CD14-positive monocyte (primary cell): Measurements from ENCODE around the gene DMAC1. TPM values are rescaled to one million over a fixed set of nuclear protein-coding genes. Genes with fewer than 3 reads are reported as not detected.

Experiments used
- DNase-seq, 3 donors: peaks; one replicate each; pipeline ENCODE4 v3.0.0-alpha.2; 2011 to 2022
- H2AFZ ChIP-seq: 2 replicates; pipeline ENCODE4 v1.6.0; 2012; ENCODE audit warnings: mild to moderate bottlenecking, low read depth, low read length, inconsistent platforms; ENCODE audit not compliant: insufficient read depth, poor library complexity, severe bottlenecking
- H3K27ac ChIP-seq, 2 donors: 1 replicate in 1 of 2; 2 replicates in 1 of 2; pipeline ENCODE4 v1.5.1; 2012 to 2013; ENCODE audit warnings: low read length in 2 of 2, control low read depth in 1 of 2, inconsistent platforms in 1 of 2, low read depth in 1 of 2, mild to moderate bottlenecking in 1 of 2
- H3K27me3 ChIP-seq, 2 donors: one replicate each; pipeline versions ENCODE4 v1.6.0 to v1.6.1; 2011 to 2013; ENCODE audit warnings: low read length in 2 of 2; ENCODE audit not compliant: control insufficient read depth in 2 of 2, insufficient read depth in 2 of 2
- H3K36me3 ChIP-seq, 2 donors: replicated peaks in 1 of 2; 1 replicate in 1 of 2; 2 replicates in 1 of 2; pipeline versions ENCODE4 v1.5.1 to v1.6.1; 2012 to 2013; ENCODE audit warnings: low read length in 2 of 2, control low read depth in 1 of 2, inconsistent platforms in 1 of 2, mild to moderate bottlenecking in 1 of 2; ENCODE audit not compliant: insufficient read depth in 2 of 2, control insufficient read depth in 1 of 2
- H3K4me1 ChIP-seq, 2 donors: 1 replicate in 1 of 2; 2 replicates in 1 of 2; pipeline versions ENCODE4 v1.5.1 to v1.6.1; 2012 to 2013; ENCODE audit warnings: low read length in 2 of 2, control low read depth in 1 of 2, inconsistent platforms in 1 of 2, mild to moderate bottlenecking in 1 of 2, moderate library complexity in 1 of 2; ENCODE audit not compliant: insufficient read depth in 2 of 2, control insufficient read depth in 1 of 2
- H3K4me2 ChIP-seq: replicated peaks from 2 replicates; pipeline ENCODE3; 2012; ENCODE audit warnings: low read length, moderate library complexity, mild to moderate bottlenecking; ENCODE audit not compliant: poor library complexity, severe bottlenecking; ENCODE audit errors: extremely low read depth
- H3K4me3 ChIP-seq, 3 experiments: fragments of 200-600 bp in 1 of 3; sonication (generic) in 1 of 3; replicated peaks in 1 of 3; 1 replicate in 2 of 3; 2 replicates in 1 of 3; pipeline ENCODE4 v1.5.1; 2011 to 2013; ENCODE audit warnings: low read length in 3 of 3, mild to moderate bottlenecking in 3 of 3, control low read depth in 2 of 3, low read depth in 2 of 3, inconsistent platforms in 1 of 3, moderate library complexity in 1 of 3
- H3K79me2 ChIP-seq: 2 replicates; pipeline ENCODE4 v1.6.0; 2012; ENCODE audit warnings: mild to moderate bottlenecking, control low read depth, inconsistent platforms, low read length, moderate library complexity; ENCODE audit not compliant: insufficient read depth
- H3K9ac ChIP-seq: 2 replicates; pipeline ENCODE4 v1.6.0; 2017; ENCODE audit warnings: low read length, mild to moderate bottlenecking; ENCODE audit not compliant: insufficient read depth, poor library complexity, severe bottlenecking
- H3K9me3 ChIP-seq, 2 donors: replicated peaks in 1 of 2; 1 replicate in 1 of 2; 2 replicates in 1 of 2; pipeline versions ENCODE4 v1.5.1 to v1.6.1; 2012 to 2013; ENCODE audit warnings: low read length in 2 of 2, control low read depth in 1 of 2; ENCODE audit not compliant: control insufficient read depth in 1 of 2, insufficient read depth in 1 of 2
- H4K20me1 ChIP-seq: 2 replicates; pipeline ENCODE4 v1.6.0; 2012; ENCODE audit warnings: mild to moderate bottlenecking, low read length, control low read depth, moderate library complexity; ENCODE audit not compliant: insufficient read depth
- H3K27ac Mint-ChIP-seq, 7 donors: one replicate each; pipeline ENCODE4 v1.8.0; 2020; ENCODE audit warnings: mild to moderate bottlenecking in 7 of 7, mixed read lengths in 7 of 7, moderate library complexity in 6 of 7, inconsistent platforms in 2 of 7
- H3K27me3 Mint-ChIP-seq, 3 donors: one replicate each; pipeline ENCODE4 v1.8.0; 2021 to 2022; ENCODE audit warnings: low read depth in 3 of 3, mild to moderate bottlenecking in 3 of 3, mixed read lengths in 3 of 3, moderate library complexity in 3 of 3, inconsistent platforms in 1 of 3
- H3K36me3 Mint-ChIP-seq, 2 donors: one replicate each; pipeline ENCODE4 v1.8.0; 2020; ENCODE audit warnings: mixed read lengths in 2 of 2, inconsistent platforms in 1 of 2, mild to moderate bottlenecking in 1 of 2
- H3K4me1 Mint-ChIP-seq: one replicate; pipeline ENCODE4 v1.8.0; 2020; ENCODE audit warnings: mild to moderate bottlenecking, mixed read lengths
- H3K4me3 Mint-ChIP-seq, 2 donors: one replicate each; pipeline ENCODE4 v1.8.0; 2020; ENCODE audit warnings: mild to moderate bottlenecking in 2 of 2, mixed read lengths in 2 of 2, moderate library complexity in 1 of 2
- H3K9me3 Mint-ChIP-seq, 7 donors: one replicate each; pipeline ENCODE4 v1.8.0; 2020 to 2022; ENCODE audit warnings: mixed read lengths in 7 of 7, mild to moderate bottlenecking in 6 of 7, moderate library complexity in 6 of 7, inconsistent platforms in 2 of 7
- WGBS: methylation state at CpG from one replicate; pipeline ENCODE4 v1.1.5; 2013; ENCODE audit warnings: missing lambda C conversion rate; ENCODE audit not compliant: insufficient coverage; 5-methylcytosine and 5-hydroxymethylcytosine counted together
- intact Hi-C, 2 donors: fragments of 100-400 bp; cut with micrococcal nuclease; formaldehyde crosslinking; loops; one replicate each; pipeline versions ENCODE4 v1.15.0 to v1.15.1; 2023
- polyA plus RNA-seq, 3 donors: library from polyadenylated mRNA; depleted of rRNA in 1 of 3; unstranded in 2 of 3; stranded (reverse) in 1 of 3; fragments of 300-500 nt in 2 of 3; fragments of >200 nt in 1 of 3; fragmentation: Illumina TruSeq in 2 of 3; gene quantifications; 1 replicate in 2 of 3; 2 replicates in 1 of 3; pipeline ENCODE4 v1.2.3, GENCODE V29; 2012 to 2021
- TF ChIP-seq, protein P1 (sequence below): fragments of 200-600 bp; IDR thresholded peaks from one replicate; pipeline ENCODE4 v1.8.0; 2022; ENCODE audit warnings: antibody characterized with exemption, mild to moderate bottlenecking

The DMAC1 gene
- polyA plus RNA-seq, 3 donors, result 3.0 to 29.6 (median 25.4) TPM

DNA sequence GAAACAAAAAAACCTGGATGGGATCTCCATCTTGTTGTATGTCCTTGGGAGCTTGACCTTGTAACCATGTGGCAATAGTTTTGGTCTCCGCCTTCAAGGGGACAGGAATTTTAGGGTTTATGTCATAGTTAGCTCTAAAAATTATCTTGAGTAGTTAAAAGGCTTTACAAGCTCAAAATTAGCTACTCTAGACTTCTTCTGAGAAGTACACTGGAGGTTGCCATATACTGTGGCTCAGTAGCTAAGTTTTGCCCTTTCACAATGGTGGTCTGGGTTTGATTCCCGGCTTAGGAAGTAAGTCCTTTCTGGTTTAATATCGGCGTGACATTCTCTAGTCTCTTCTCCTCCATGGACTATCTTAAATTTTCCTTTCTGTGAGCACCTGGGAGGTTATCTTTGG is 48.9 kb upstream of the DMAC1 start:
- no peaks in the 10 kb centered on the region for H4K20me1 ChIP-seq
- no peak overlapping the region for H3K27ac ChIP-seq
- H3K79me2 ChIP-seq, result no peaks in the 10 kb centered on the region
- no peak overlapping the region for H2AFZ ChIP-seq
- no peaks in the 10 kb centered on the region for H3K4me1 ChIP-seq
- no peak overlapping the region for H3K27ac Mint-ChIP-seq
- H3K9me3 ChIP-seq, result no peaks in the 10 kb centered on the region
- peaks cover 0 to 8% (median 1%) of the 10 kb centered on the region in 7 donors for H3K9me3 Mint-ChIP-seq
- TF ChIP-seq, protein P1, sequence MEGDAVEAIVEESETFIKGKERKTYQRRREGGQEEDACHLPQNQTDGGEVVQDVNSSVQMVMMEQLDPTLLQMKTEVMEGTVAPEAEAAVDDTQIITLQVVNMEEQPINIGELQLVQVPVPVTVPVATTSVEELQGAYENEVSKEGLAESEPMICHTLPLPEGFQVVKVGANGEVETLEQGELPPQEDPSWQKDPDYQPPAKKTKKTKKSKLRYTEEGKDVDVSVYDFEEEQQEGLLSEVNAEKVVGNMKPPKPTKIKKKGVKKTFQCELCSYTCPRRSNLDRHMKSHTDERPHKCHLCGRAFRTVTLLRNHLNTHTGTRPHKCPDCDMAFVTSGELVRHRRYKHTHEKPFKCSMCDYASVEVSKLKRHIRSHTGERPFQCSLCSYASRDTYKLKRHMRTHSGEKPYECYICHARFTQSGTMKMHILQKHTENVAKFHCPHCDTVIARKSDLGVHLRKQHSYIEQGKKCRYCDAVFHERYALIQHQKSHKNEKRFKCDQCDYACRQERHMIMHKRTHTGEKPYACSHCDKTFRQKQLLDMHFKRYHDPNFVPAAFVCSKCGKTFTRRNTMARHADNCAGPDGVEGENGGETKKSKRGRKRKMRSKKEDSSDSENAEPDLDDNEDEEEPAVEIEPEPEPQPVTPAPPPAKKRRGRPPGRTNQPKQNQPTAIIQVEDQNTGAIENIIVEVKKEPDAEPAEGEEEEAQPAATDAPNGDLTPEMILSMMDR, result no peak
- no peak overlapping the region for H3K4me3 ChIP-seq
- H3K9ac ChIP-seq, result no peak overlapping the region
- no peaks in the 10 kb centered on the region for H3K27me3 ChIP-seq
- no peaks in the 10 kb centered on the region for H3K36me3 ChIP-seq
- no peak overlapping the region for H3K4me2 ChIP-seq
- no CpG with 5 or more reads among the region's 4 CpGs for WGBS
- intact Hi-C loops, result no loop called here
- H3K4me1 Mint-ChIP-seq, result no peaks in the 10 kb centered on the region
- DNase-seq, result no peak
- H3K36me3 Mint-ChIP-seq, result no peaks in the 10 kb centered on the region
- no peaks in the 10 kb centered on the region for H3K27me3 Mint-ChIP-seq
- no peak overlapping the region for H3K4me3 Mint-ChIP-seq

DNA sequence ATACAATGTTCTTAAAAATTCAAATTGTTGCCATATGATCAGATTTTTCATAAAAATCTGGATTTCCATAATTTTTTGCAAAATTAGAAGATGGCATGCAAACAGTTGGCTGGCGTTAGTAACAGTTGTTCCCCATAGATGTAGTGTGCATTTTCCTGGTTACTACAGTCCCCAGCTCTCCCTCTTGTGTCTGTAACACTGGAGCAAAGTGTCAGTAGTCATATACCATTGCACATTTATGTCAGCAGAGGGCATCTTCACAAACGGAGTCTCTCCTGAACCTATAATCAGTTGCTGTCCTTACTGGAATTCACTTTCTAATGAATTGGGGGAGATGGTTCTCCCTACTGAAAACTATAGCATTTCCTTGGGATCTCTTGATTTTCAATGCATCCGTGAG is 44.7 kb upstream of the DMAC1 start:
- Histone ChIP-seq H3K79me2 (no peaks in the 10 kb centered on the region), H3K36me3 (no peaks in the 10 kb centered on the region), H3K9ac (no peak overlapping the region), H3K4me3 (no peak overlapping the region), H3K27ac (no peak overlapping the region), H3K4me2 (no peak overlapping the region), H3K4me1 (no peaks in the 10 kb centered on the region), H3K27me3 (no peaks in the 10 kb centered on the region), H3K9me3 (no peaks in the 10 kb centered on the region), H2AFZ (peak overlapping the region; percentile 3), H4K20me1 (no peaks in the 10 kb centered on the region)
- Mint-ChIP-seq H3K4me3 (no peak overlapping the region), H3K36me3 (no peaks in the 10 kb centered on the region), H3K4me1 (no peaks in the 10 kb centered on the region), H3K27me3 (peaks cover 0 to 2% (median 1%) of the 10 kb centered on the region in 3 donors), H3K27ac (no peak overlapping the region), H3K9me3 (peaks cover 0 to 6% (median 1%) of the 10 kb centered on the region in 7 donors)
- TF ChIP-seq, protein P1, result peak; percentile 33
- intact Hi-C loops, result no loop called here
- peak in 1 of 3 donors; percentile 9 for DNase-seq
- WGBS, result 40% methylated on average over 1 of the region's 3 CpGs
